ENCODE results near the gene XYLT1. TPM values are rescaled to one million over a fixed set of nuclear protein-coding genes. Genes with fewer than 3 reads are reported as not detected.

The XYLT1 gene
- total and polyA plus RNA-seq, 2 of the 4 experiments (the other 2 are of a cell fraction): 9.0 to 12.7 TPM

- no peak overlapping the region for H3K4me2 ChIP-seq (ENCODE audit: low read depth, low read length)
- no peak overlapping the region for H2BK20ac ChIP-seq (ENCODE audit: low read depth, low read length)
- TF ChIP-seq MAFK (IDR thresholded peaks at IDR 0.05; ENCODE audit: low read depth, low read length) (no peak), CEBPB (IDR thresholded peaks at IDR 0.05; ENCODE audit: low read depth, low read length) (no peak), FOS (IDR thresholded peaks at IDR 0.05; ENCODE audit: low read depth, low read length) (no peak), SMC3 (IDR thresholded peaks at IDR 0.05; ENCODE audit: low read depth, low read length) (no peak), RCOR1 (IDR thresholded peaks at IDR 0.05; ENCODE audit: insufficient replicate concordance, low read length) (no peak), CHD1 (IDR thresholded peaks at IDR 0.05; ENCODE audit: low read depth, low read length) (no peak), CTCF (conservative IDR thresholded peaks at IDR 0.05; ENCODE audit: low read depth, low read length) (no peak), MXI1 (IDR thresholded peaks at IDR 0.05; ENCODE audit: borderline replicate concordance, low read depth, low read length) (no peak), ELK1 (IDR thresholded peaks at IDR 0.05; ENCODE audit: borderline replicate concordance, low read depth, low read length) (no peak), NFE2L2 (IDR thresholded peaks at IDR 0.05; ENCODE audit: low read depth, low read length) (no peak), RFX5 (IDR thresholded peaks at IDR 0.05; ENCODE audit: low read depth, low read length) (no peak), RAD21 (IDR thresholded peaks at IDR 0.05; ENCODE audit: low read length) (no peak), MAZ (IDR thresholded peaks at IDR 0.05; ENCODE audit: borderline replicate concordance, low read depth, low read length) (no peak), BHLHE40 (IDR thresholded peaks at IDR 0.05; ENCODE audit: low read depth, low read length) (no peak), USF2 (IDR thresholded peaks at IDR 0.05; ENCODE audit: low read depth, low read length) (no peak)
- no peak overlapping the region for H3K4ac ChIP-seq (ENCODE audit: low read depth, low read length)
- no CpG with 5 or more reads among the region's 5 CpGs for WGBS, 2 experiments (ENCODE audit: extremely low coverage in 2 of 2, insufficient read length in 1 of 2)
- no TSS peak for BruUV-seq (replicated peaks)
- DNase-seq (peak; percentile 70), ATAC-seq (ENCODE audit: low read depth) (0 out of 2 replicates have a peak, but pooled peaks have one; percentile 39)
- H3K18ac ChIP-seq (ENCODE audit: low read depth, low read length): no peak overlapping the region
- H2BK15ac ChIP-seq (ENCODE audit: low read depth, low read length): no peak overlapping the region
- 0 out of 4 replicates have a peak overlapping the region, but pooled peaks of 1 of the 2 experiments have one; percentile 7 for H4K8ac ChIP-seq (ENCODE audit: low read depth in 2 of 2, low read length in 2 of 2)
- no peaks in the 10 kb centered on the region for H3K36me3 ChIP-seq (ENCODE audit: control insufficient read depth, insufficient read depth, low read length)
- no peak overlapping the region for H2BK5ac ChIP-seq (ENCODE audit: low read depth, low read length, poor library complexity, severe bottlenecking)
- H4K91ac ChIP-seq (ENCODE audit: insufficient read depth, low read depth, low read length): no peak overlapping the region
- H3K27me3 ChIP-seq (ENCODE audit: control insufficient read depth, insufficient read depth, low read length): no peaks in the 10 kb centered on the region
- H4K5ac ChIP-seq (ENCODE audit: low read depth, low read length): no peak overlapping the region
- H3K9ac ChIP-seq (ENCODE audit: low read depth, low read length): no peak overlapping the region
- H3K79me1 ChIP-seq (ENCODE audit: low read depth in 1 of 2, low read length in 2 of 2): peaks cover 8 to 62% of the 10 kb centered on the region in 2 experiments; a peak in 2 of 4 replicates
- H3K56ac ChIP-seq (ENCODE audit: extremely low read depth, insufficient read depth, low read length): no peak overlapping the region
- peaks cover 12% of the 10 kb centered on the region; the same call in 1 of the 2 replicates for H3K9me1 ChIP-seq (ENCODE audit: insufficient read depth, low read length)
- no peak overlapping the region for H2BK120ac ChIP-seq (ENCODE audit: low read depth, low read length)
- H2AK5ac ChIP-seq (ENCODE audit: low read depth, low read length): no peak overlapping the region
- CTCF ChIA-PET: no interaction called here
- intact Hi-C loops (cut with micrococcal nuclease) (no loop called here), in situ Hi-C loops (cut with MboI; ENCODE audit: low sequenced_read_pairs) (no loop called here), dilution Hi-C loops (cut with HindIII; ENCODE audit: low sequenced_read_pairs, unreplicated experiment) (no loop called here)
- no peaks in the 10 kb centered on the region for H3K9me3 ChIP-seq (ENCODE audit: control insufficient read depth, insufficient read depth, low read length)
- H3K27ac ChIP-seq (ENCODE audit: insufficient read depth, low read length): no peak overlapping the region
- peaks cover 5% of the 10 kb centered on the region for H3K4me1 ChIP-seq (ENCODE audit: control insufficient read depth, insufficient read depth, low read length)
- POLR2A ChIA-PET (ENCODE audit: unreplicated experiment): no interaction called here
- H2AK9ac ChIP-seq (replicated peaks; ENCODE audit: low read depth, low read length, poor library complexity): no peak overlapping the region
- no peak overlapping the region for H3K4me3 ChIP-seq (ENCODE audit: insufficient read depth, low read depth, low read length)
- H2AFZ ChIP-seq (replicated peaks; ENCODE audit: low read length, poor library complexity): no peak overlapping the region
- H3K23ac ChIP-seq (ENCODE audit: low read depth, low read length): no peak overlapping the region
- peaks cover 20% of the 10 kb centered on the region; the same call in 1 of the 2 replicates for H4K20me1 ChIP-seq (ENCODE audit: insufficient read depth, low read length)
- no peak overlapping the region for H3K14ac ChIP-seq (replicated peaks; ENCODE audit: low read depth, low read length)
These were observed 110.9 kb downstream of the XYLT1 start for GRCh38 chr16:17359788-17360390.
